ENCODE data around the gene METRNL. TPM values are rescaled to one million over a fixed set of nuclear protein-coding genes. Genes with fewer than 3 reads are reported as not detected.
"Not testable (repeated sequence)": the region's sequence is repeated elsewhere in the genome, so short reads cannot be mapped to it uniquely, and the experiment has no call there.

The METRNL gene
- total RNA-seq, 1 experiment from 2014 or later: 27.8 TPM

- in situ Hi-C loops (cut with HindIII; ENCODE audit: low sequenced_read_pairs): no loop called here
These were observed 15.2 kb upstream of the METRNL start for GRCh38 chr17:83064021-83064731.

GRCh38 chr17:83064732-83065659, 14.4 kb upstream of the METRNL start:
- no peak for DNase-seq (ENCODE audit: low spot score)
- in situ Hi-C loops (cut with HindIII; ENCODE audit: low sequenced_read_pairs): no loop called here

More at GRCh38 chr17:83064021-83064731, 15.2 kb upstream of the METRNL start:
- no peak for DNase-seq (ENCODE audit: low spot score)

- in situ Hi-C loops (cut with HindIII; ENCODE audit: low sequenced_read_pairs): no loop called here
- no peak for DNase-seq (ENCODE audit: low spot score)
These were observed 13.5 kb upstream of the METRNL start for GRCh38 chr17:83065660-83066542.

GRCh38 chr17:83066543-83066890, 12.9 kb upstream of the METRNL start:
- in situ Hi-C loops (cut with HindIII; ENCODE audit: low sequenced_read_pairs); DNase-seq (ENCODE audit: low spot score): not testable (repeated sequence)

GRCh38 chr17:83067071-83067717, 12.2 kb upstream of the METRNL start:
- no peak for DNase-seq (ENCODE audit: low spot score)
- in situ Hi-C loops (cut with HindIII; ENCODE audit: low sequenced_read_pairs): no loop called here

- in situ Hi-C loops (cut with HindIII; ENCODE audit: low sequenced_read_pairs): no loop called here
- DNase-seq (ENCODE audit: low spot score): no peak
These were observed 11.6 kb upstream of the METRNL start for GRCh38 chr17:83067718-83068261.

- DNase-seq (ENCODE audit: low spot score): no peak
- in situ Hi-C loops (cut with HindIII; ENCODE audit: low sequenced_read_pairs): no loop called here
These were observed 10.5 kb upstream of the METRNL start for GRCh38 chr17:83068641-83069570.

GRCh38 chr17:83069571-83069906, 9.9 kb upstream of the METRNL start:
- in situ Hi-C loops (cut with HindIII; ENCODE audit: low sequenced_read_pairs): no loop called here
- no peak for DNase-seq (ENCODE audit: low spot score)

GRCh38 chr17:83069931-83070742, 9.3 kb upstream of the METRNL start:
- in situ Hi-C loops (cut with HindIII; ENCODE audit: low sequenced_read_pairs): no loop called here
- no peak for DNase-seq (ENCODE audit: low spot score)

GRCh38 chr17:83070800-83071341, 8.5 kb upstream of the METRNL start:
- DNase-seq (ENCODE audit: low spot score): no peak
- in situ Hi-C loops (cut with HindIII; ENCODE audit: low sequenced_read_pairs): no loop called here

GRCh38 chr17:83071365-83071764, 8.0 kb upstream of the METRNL start:
- in situ Hi-C loops (cut with HindIII; ENCODE audit: low sequenced_read_pairs): no loop called here
- DNase-seq (ENCODE audit: low spot score): no peak

GRCh38 chr17:83071966-83072562, 7.3 kb upstream of the METRNL start:
- DNase-seq (ENCODE audit: low spot score): no peak
- in situ Hi-C loops (cut with HindIII; ENCODE audit: low sequenced_read_pairs): no loop called here

GRCh38 chr17:83072600-83073358, 6.6 kb upstream of the METRNL start:
- in situ Hi-C loops (cut with HindIII; ENCODE audit: low sequenced_read_pairs): no loop called here
- DNase-seq (ENCODE audit: low spot score): no peak

- no peak for DNase-seq (ENCODE audit: low spot score)
- in situ Hi-C loops (cut with HindIII; ENCODE audit: low sequenced_read_pairs): no loop called here
These were observed 5.9 kb upstream of the METRNL start for GRCh38 chr17:83073389-83074063.

GRCh38 chr17:83074486-83075223, 4.8 kb upstream of the METRNL start:
- DNase-seq (ENCODE audit: low spot score): no peak
- in situ Hi-C loops (cut with HindIII; ENCODE audit: low sequenced_read_pairs): no loop called here
